ENCODE data around the gene INPP5E.
"Not testable (repeated sequence)": the region's sequence is repeated elsewhere in the genome, so short reads cannot be mapped to it uniquely, and the experiment has no call there.

Gene INPP5E

DNA sequence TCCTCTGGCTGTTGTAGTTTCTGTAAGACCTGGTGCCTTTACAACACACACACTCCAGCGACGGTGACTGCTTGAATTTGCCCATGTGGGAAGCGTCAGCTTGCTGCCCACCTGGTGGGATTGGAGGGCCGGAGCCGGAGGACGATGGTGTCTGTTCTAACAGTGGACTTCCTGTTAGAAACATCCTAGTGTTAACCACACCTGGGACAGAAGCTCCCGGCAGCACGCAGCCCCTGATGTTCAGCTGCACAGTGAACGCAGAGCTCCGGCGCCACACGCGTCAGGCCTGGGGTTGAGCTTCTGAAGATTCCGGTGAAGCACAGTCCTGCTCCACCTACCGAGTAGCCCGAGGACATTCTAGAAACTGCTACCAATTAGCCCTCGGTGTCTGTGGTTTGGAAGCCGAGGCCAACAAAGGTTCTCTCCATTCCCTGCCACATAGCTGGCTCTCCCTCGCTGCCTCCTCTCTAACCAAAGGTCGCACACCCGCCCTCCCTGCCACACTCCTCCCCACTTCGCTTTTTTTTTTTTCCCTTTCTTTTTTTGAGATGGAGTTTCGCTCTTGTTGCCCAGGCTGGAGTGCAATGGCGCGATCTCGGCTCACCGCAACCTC lies 14.8 kb downstream of the INPP5E start:
- no peak for DNase-seq

DNA sequence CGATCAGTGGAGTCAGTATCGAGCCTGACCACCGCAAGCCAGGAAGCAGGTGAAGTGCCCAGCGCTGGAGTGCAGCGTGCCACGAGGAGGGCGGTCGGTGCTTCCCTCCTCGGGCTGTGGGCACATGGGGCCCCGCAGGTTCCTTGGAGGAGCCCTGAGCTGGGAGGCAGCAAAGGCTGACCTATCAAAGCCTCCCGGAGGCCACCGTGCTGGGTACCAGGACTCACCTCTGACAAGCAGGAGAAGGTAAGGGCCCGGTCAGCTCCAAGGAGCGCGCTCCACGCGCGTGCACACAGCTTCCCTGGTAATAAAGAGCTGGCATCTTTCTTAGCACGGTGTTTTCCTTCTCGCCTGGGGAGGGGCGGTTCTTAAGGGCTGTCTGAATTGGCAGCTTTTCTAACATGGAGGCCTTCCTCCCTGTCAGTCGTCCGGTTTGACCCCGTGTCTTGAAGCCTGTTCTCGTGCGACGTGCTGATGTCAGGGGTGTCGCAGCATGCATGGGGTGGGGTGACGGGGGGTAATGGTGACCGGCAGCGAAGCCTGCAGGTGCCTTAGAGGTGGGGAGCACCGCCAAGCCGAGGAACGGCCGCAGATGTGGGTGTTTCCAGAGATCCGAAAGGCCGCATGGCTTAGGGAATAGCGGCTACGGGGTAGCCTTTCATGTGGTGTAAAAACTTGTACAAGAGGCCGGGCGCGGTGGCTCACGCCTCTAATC lies 16.1 kb downstream of the INPP5E start:
- no peak for DNase-seq

GRCh38 chr9:136422876-136423275 lies 16.8 kb downstream of the INPP5E start:
- no peak for DNase-seq

GRCh38 chr9:136421791-136422190 lies 17.9 kb downstream of the INPP5E start:
- no peak for DNase-seq

DNA sequence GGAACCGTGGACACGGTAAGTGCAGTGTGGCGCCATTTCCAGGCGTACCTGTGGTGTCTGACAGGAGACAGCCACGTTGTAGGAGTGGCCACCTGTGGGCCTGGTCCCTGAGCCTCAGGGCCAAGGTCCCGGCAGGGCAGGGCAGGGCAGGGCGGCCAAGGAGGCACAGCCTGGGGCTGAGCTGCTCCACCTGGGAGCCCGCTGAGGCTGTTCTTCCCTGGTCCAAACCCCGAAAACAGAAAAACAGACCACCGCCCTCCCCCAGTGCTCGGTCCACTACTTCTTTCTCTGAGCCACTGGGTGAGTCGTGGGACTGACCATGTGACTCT lies 20.6 kb downstream of the INPP5E start:
- no peak for DNase-seq

GRCh38 chr9:136418182-136419091 lies 21.2 kb downstream of the INPP5E start:
- DNase-seq = no peak

GRCh38 chr9:136416914-136417313 lies 22.7 kb downstream of the INPP5E start:
- no peak for DNase-seq

DNA sequence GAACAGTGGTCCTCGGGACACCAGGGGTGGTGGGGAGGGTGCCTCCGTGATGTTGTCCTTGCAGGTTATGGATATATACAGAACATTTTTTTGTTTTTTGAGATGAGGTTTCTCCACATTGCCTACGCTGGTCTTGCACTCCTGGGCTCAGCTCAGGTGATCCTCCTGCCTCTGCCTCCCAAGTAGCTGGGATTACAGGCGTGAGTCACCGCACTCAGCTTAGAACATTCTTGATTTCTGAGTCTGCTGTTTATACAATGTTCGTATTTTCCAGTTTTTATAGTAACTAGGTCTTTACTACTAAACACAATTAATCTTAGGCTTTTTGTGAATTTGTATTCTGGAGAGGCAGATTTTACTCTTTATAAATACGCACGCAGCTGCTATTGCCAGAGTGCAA lies 23.2 kb downstream of the INPP5E start:
- no peak for DNase-seq

- no peak for DNase-seq
Observed at GRCh38 chr9:136412962-136413361, 26.7 kb downstream of the INPP5E start.

DNA sequence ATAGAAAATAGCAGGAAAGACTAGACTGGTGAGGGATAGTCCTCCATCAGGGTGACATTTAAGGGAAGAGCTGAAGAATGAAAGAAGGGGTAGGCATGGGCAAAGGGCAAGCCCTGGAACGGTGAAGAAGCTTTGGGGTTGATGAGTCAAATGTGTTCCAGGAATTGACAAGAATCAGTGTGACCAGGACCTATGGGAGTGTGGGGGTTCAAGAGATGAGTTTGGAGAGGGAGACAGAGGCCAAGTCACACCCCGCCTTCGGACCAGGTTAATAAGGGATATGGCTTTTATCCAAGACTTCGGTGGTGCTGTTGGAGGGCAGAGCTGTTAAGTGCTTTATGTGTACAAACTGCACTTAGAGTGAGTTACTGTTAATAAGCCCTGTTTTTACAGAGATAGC lies 28.3 kb downstream of the INPP5E start:
- no peak for DNase-seq

GRCh38 chr9:136410500-136411287 lies 29.0 kb downstream of the INPP5E start, which contains the start of the genes ENTR1 and PMPCA:
ENTR1 (minus strand) TSS chr9:136410614; CDS start chr9:136410397, 217 bp downstream.
PMPCA (plus strand) TSS chr9:136410658; CDS start chr9:136410669, 11 bp downstream.
- peak; percentile 89 for DNase-seq

DNA sequence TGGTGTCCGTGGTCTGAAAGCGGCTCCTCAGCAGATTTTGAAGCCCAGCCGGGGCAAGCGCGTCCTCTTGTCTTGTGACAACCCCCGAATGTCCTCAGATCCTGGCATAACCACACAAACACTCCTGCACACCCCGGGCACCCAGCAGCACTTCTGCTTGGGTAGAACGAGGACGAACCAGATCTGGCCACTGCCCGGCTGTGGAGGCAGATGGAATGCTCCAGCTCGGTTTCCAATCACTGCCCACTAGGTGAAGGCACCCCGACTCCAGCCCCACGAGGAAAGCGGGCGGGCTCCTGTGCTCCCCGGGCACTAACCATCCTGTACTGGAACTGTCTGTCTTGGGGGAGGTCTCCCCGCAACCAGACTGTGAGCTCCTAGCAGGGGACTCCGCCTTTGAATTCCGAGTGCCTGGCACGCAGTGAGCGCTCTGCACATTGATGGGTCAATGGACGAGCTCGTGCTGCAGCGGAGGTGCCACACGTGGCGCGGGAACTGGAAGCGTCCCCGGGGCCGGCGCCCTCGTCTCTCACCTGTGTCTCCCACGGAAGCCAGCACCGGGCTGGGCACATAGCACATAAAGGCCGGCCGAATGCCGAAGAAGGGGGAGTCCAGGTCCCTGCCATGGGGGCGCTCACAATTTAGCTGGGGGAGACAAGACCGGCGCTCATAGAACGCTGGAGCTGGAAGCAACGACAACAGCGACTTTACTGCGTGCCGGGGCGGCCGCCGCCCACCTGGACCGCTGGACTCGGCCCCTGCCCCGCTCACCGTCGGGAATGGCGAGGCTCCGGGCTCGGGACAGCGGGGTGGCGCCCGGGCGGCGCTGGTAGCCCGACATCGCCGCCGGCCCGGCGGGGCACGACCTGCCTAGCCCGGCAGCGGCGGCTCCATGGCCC lies 29.8 kb downstream of the INPP5E start:
- DNase-seq = peak; percentile 10

- peak; percentile 8 for DNase-seq
Observed at GRCh38 chr9:136407911-136408310, 31.7 kb downstream of the INPP5E start.

- DNase-seq = not testable (repeated sequence)
Observed at GRCh38 chr9:136407061-136407460, 32.6 kb downstream of the INPP5E start.

DNA sequence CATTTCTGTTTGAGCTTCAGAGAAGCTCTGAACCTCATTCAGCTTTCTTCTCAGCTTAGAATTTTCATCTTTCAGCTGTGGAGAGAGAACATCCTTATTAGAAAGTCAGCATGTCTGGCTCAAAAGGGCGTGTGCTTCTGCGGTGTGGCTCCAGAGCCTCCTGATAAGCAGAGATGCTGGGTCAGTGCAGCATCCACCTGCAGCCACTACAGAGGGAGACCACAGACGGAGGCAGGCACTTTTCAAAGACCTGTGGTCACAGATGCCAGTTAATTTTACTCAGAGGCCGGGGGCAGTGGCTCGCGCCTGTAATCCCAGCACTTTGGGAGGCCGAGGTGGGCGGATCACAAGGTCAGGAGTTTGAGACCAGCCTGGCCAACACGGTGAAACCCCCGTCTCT lies 33.7 kb downstream of the INPP5E start:
- not testable (repeated sequence) for DNase-seq

- DNase-seq = no peak
Observed at GRCh38 chr9:136405481-136405880, 34.2 kb downstream of the INPP5E start.

GRCh38 chr9:136404801-136405136 lies 34.9 kb downstream of the INPP5E start:
- DNase-seq = no peak

DNA sequence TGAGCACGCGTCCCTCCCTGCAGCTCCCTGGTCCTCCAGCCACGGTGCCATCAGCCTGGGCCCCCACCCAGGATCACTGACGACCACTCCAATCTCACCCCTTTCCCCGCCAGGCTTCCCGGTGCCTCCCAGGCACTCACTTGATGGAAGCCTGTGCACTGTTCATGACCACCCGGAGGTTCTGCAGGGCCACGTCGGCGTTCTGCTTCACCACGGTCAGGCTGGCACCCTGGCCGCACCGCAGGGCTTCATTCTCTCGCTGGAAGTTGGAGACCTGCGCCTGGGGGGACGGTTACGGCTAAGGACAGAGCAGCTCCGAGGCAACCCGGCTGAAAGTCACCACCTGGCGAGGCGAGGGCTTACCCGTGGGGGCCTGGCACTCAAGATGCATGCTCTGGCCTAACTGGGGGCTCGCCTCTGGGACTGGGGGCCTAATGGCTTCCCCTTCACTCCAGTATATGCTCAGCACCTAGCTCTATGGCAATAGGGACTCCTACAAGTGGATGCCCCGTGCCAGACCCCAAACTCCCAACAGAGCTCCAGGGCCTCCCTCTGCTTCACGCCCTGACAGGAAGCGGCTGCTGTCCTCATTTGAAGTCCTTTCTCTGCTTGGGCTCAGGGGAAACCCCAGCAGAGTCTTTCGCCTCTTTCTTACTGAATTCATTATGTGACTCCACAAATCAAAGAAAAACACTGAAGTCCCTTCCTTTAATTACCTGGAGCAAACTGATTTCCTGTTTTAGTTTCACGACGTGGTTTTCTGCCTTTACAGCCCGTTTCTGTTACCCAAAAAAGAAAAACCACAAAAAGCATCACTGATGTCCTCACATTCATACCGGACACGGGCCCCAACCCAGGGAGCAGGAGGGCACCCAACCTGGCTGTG lies 35.5 kb downstream of the INPP5E start:
- DNase-seq = peak; percentile 55

DNA sequence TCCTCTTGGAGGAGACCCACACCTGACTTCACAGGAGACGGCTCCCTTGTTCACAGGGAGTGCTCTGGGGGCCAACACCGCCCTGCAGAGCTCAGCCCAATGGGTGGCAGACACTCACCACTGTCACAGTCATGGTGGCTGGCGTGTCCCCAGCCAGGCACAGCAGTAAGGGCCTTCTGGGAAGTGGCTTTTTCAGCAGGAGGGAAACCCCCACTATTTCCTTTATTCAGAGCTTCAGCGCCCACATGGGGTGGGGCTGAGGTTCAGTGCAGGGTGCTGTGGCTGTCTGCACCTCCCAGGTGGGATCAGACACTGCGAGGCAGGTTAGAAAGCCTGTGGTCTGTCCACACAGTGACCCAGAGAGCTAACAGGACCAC lies 36.1 kb downstream of the INPP5E start:
- peak; percentile 89 for DNase-seq

GRCh38 chr9:136402067-136402466 lies 37.6 kb downstream of the INPP5E start:
- DNase-seq = no peak
